Left colon (tissue), 2 donors: ENCODE results near the gene NEURL1. TPM values are rescaled to one million over a fixed set of nuclear protein-coding genes. Genes with fewer than 3 reads are reported as not detected.

Source experiments
- ATAC-seq: fragments of 200-7000 bp; cut with Tn5 transposase; one replicate; pipeline ENCODE4 v1.9.1; 2020; ENCODE audit warnings: mild to moderate bottlenecking, moderate library complexity
- DNase-seq, 2 donors: peaks; one replicate each; pipeline ENCODE4 v3.0.0-alpha.2; 2020
- intact Hi-C, 2 donors: fragments of 100-400 bp; cut with DNase I in 1 of 2; cut with micrococcal nuclease in 1 of 2; formaldehyde crosslinking; loops; one replicate each; pipeline versions ENCODE4 v1.11.2 to v1.14.0; 2022; cut with DNase I, micrococcal nuclease
- total RNA-seq, 2 donors: library from RNA; stranded (reverse); fragmentation: NEBNext Ultra II Directional; extraction: Animal tissue kit (Norgen Biotek cat#: 25700); gene quantifications; one replicate each; pipeline ENCODE4 v1.2.1, GENCODE V29; 2021
- donor health status: DM: no; HTN: no; CAD: no.
- donor health status: DM: yes; HTN: yes; CAD: no.

The NEURL1 gene
- total RNA-seq, 2 donors from 2014 or later: 47.5 to 49.2 TPM

- intact Hi-C loops: no loop called here
- DNase-seq: no peak
These were observed 41.4 kb downstream of the NEURL1 start for GRCh38 chr10:103534621-103535498.

GRCh38 chr10:103535595-103535994 lies 42.1 kb downstream of the NEURL1 start:
- intact Hi-C loops: no loop called here
- ATAC-seq (no peak), DNase-seq (no peak)

More at GRCh38 chr10:103534621-103535498, 41.4 kb downstream of the NEURL1 start:
- ATAC-seq: no peak

GRCh38 chr10:103539751-103540150 lies 46.2 kb downstream of the NEURL1 start:
- no peak for DNase-seq
- no peak for ATAC-seq
- intact Hi-C loops: no loop called here

- no peak for DNase-seq
- intact Hi-C loops: no loop called here
- no peak for ATAC-seq
These were observed 47.2 kb downstream of the NEURL1 start for GRCh38 chr10:103540722-103541121.

- no peak for ATAC-seq
- intact Hi-C loops: no loop called here
- DNase-seq: no peak
These were observed 48.1 kb downstream of the NEURL1 start for GRCh38 chr10:103541616-103542015.

- ATAC-seq (peak; percentile 57), DNase-seq (peak in 1 of 2 donors; percentile 47)
- intact Hi-C loops: no loop called here
These were observed 49.5 kb downstream of the NEURL1 start for GRCh38 chr10:103542764-103543616.

- intact Hi-C loops: no loop called here
- DNase-seq (no peak), ATAC-seq (no peak)
These were observed 50.4 kb downstream of the NEURL1 start for GRCh38 chr10:103543617-103544525.

- no peak for DNase-seq
- no peak for ATAC-seq
- intact Hi-C loops: no loop called here
These were observed 51.3 kb downstream of the NEURL1 start for GRCh38 chr10:103544657-103545310.

- peak; percentile 18 for ATAC-seq
- intact Hi-C loops: no loop called here
- DNase-seq: no peak
These were observed 51.9 kb downstream of the NEURL1 start for GRCh38 chr10:103545366-103545765.

- DNase-seq (peak in 1 of 2 donors; percentile 56), ATAC-seq (peak; percentile 55)
- intact Hi-C loops: no loop called here
These were observed 52.3 kb downstream of the NEURL1 start for GRCh38 chr10:103545771-103546281.

GRCh38 chr10:103546401-103546800 lies 52.9 kb downstream of the NEURL1 start:
- no peak for DNase-seq
- no peak for ATAC-seq
- intact Hi-C loops: no loop called here

GRCh38 chr10:103547391-103547946 lies 54.0 kb downstream of the NEURL1 start:
- ATAC-seq: no peak
- intact Hi-C loops: no loop called here
- DNase-seq: no peak

- ATAC-seq (no peak), DNase-seq (no peak)
- intact Hi-C loops: no loop called here
These were observed 54.5 kb downstream of the NEURL1 start for GRCh38 chr10:103548006-103548405.

GRCh38 chr10:103548581-103549348 lies 55.3 kb downstream of the NEURL1 start:
- ATAC-seq (peak; percentile 76), DNase-seq (peak; percentile 66 to 70)
- intact Hi-C loops: no loop called here

GRCh38 chr10:103549349-103549685 lies 55.8 kb downstream of the NEURL1 start:
- intact Hi-C loops: no loop called here
- DNase-seq (no peak), ATAC-seq (no peak)

- DNase-seq (no peak), ATAC-seq (no peak)
- intact Hi-C loops: no loop called here
These were observed 56.7 kb downstream of the NEURL1 start for GRCh38 chr10:103550229-103550628.
